SU-DHL-6 (cell line): ENCODE results near the gene LAMC3.

Experiments used
- CTCF ChIP-seq: fragments of 200-600 bp; sonication (generic); IDR thresholded peaks from one replicate; pipeline ENCODE4 v1.5.1; 2017; ENCODE audit warnings: antibody characterized with exemption, mild to moderate bottlenecking, low read length, moderate library complexity; ENCODE audit not compliant: insufficient read depth, poor library complexity, severe bottlenecking
- EZH2phosphoT487 ChIP-seq: fragments of 200-600 bp; sonication (generic), shearing (Covaris generic); conservative IDR thresholded peaks from 2 replicates; pipeline ENCODE4 v1.6.1; 2018; ENCODE audit warnings: mild to moderate bottlenecking, antibody characterized with exemption, low read length, moderate library complexity, mixed read lengths

GRCh38 chr9:131069699-131070098 lies 60.7 kb downstream of the LAMC3 start:
- TF ChIP-seq CTCF: no peak
- TF ChIP-seq EZH2phosphoT487: no peak
